HG03558 (cell line): Measurements from ENCODE around the gene DNAH17.

Experiments
- ATAC-seq: cut with Tn5 transposase; IDR thresholded peaks from one replicate; pipeline ENCODE4 v1.9.1; 2021; ENCODE audit warnings: moderate number of reproducible peaks; ENCODE audit not compliant: unreplicated experiment; ENCODE audit errors: extremely low read depth

The DNAH17 gene

GRCh38 chr17:78438694-78439325, 138.4 kb downstream of the DNAH17 start:
- no peak for ATAC-seq

GRCh38 chr17:78438271-78438691, 138.9 kb downstream of the DNAH17 start:
- no peak for ATAC-seq

- no peak for ATAC-seq
These were observed 139.6 kb downstream of the DNAH17 start for GRCh38 chr17:78437508-78438169.

GRCh38 chr17:78435330-78436005, 141.7 kb downstream of the DNAH17 start:
- ATAC-seq, result no peak

GRCh38 chr17:78434455-78435329, 142.5 kb downstream of the DNAH17 start:
- no peak for ATAC-seq

- no peak for ATAC-seq
These were observed 143.3 kb downstream of the DNAH17 start for GRCh38 chr17:78433780-78434335.

GRCh38 chr17:78433013-78433727, 144.0 kb downstream of the DNAH17 start:
- no peak for ATAC-seq

- no peak for ATAC-seq
These were observed 144.8 kb downstream of the DNAH17 start for GRCh38 chr17:78432226-78433012.

GRCh38 chr17:78431692-78431958, 145.6 kb downstream of the DNAH17 start:
- no peak for ATAC-seq

- no peak for ATAC-seq
These were observed 146.1 kb downstream of the DNAH17 start for GRCh38 chr17:78430892-78431691.

GRCh38 chr17:78429618-78429995, 147.6 kb downstream of the DNAH17 start:
- no peak for ATAC-seq

- ATAC-seq, result no peak
These were observed 148.2 kb downstream of the DNAH17 start for GRCh38 chr17:78428836-78429617.

GRCh38 chr17:78428025-78428575, 149.1 kb downstream of the DNAH17 start:
- no peak for ATAC-seq

- no peak for ATAC-seq
These were observed 150.1 kb downstream of the DNAH17 start for GRCh38 chr17:78427140-78427539.

- no peak for ATAC-seq
These were observed 150.8 kb downstream of the DNAH17 start for GRCh38 chr17:78426293-78426879.

- ATAC-seq, result no peak
These were observed 151.8 kb downstream of the DNAH17 start for GRCh38 chr17:78425429-78425828.
